Kidney (tissue), 14 donors: Measurements from ENCODE around the gene CPVL. TPM values are rescaled to one million over a fixed set of nuclear protein-coding genes. Genes with fewer than 3 reads are reported as not detected.
A peak's percentile ranks its signal among the peaks of the same experiment; 100 is the strongest.

ENCODE experiments used
- DNase-seq, 5 donors: peaks; one replicate each; pipeline ENCODE4 v3.0.0-alpha.2; 2013 to 2020
- FAIRE-seq: peaks from 2 replicates; lab custom pipeline; 2012; peaks lifted over from hg19 to GRCh38; lab: Jason Lieb, UNC
- H3K27ac ChIP-seq, 2 donors: one replicate each; pipeline ENCODE4 v1.7.0; 2013; ENCODE audit warnings: low read depth in 2 of 2, low read length in 2 of 2, inconsistent platforms in 1 of 2
- H3K27me3 ChIP-seq: one replicate; pipeline ENCODE4 v1.7.1; 2013; ENCODE audit warnings: low read length, inconsistent platforms; ENCODE audit not compliant: control insufficient read depth, insufficient read depth
- H3K36me3 ChIP-seq, 3 donors: one replicate each; pipeline versions ENCODE4 v1.7.0 to v1.7.1; 2013; ENCODE audit warnings: low read length in 3 of 3, control low read depth in 1 of 3, inconsistent platforms in 1 of 3; ENCODE audit not compliant: insufficient read depth in 3 of 3, control insufficient read depth in 2 of 3
- H3K4me1 ChIP-seq, 3 donors: one replicate each; pipeline versions ENCODE4 v1.7.0 to v1.7.1; 2013; ENCODE audit warnings: low read length in 3 of 3, inconsistent platforms in 1 of 3, low read depth in 1 of 3; ENCODE audit not compliant: control insufficient read depth in 2 of 3, insufficient read depth in 2 of 3
- H3K4me3 ChIP-seq, 3 donors: one replicate each; pipeline versions ENCODE4 v1.7.0 to v1.8.1; 2013; ENCODE audit warnings: low read length in 3 of 3, control low read depth in 1 of 3, inconsistent platforms in 1 of 3
- H3K9ac ChIP-seq, 3 donors: one replicate each; pipeline versions ENCODE4 v1.7.0 to v1.7.1; 2013; ENCODE audit warnings: low read length in 3 of 3, control low read depth in 1 of 3, inconsistent platforms in 1 of 3
- H3K9me3 ChIP-seq, 3 donors: one replicate each; pipeline versions ENCODE4 v1.7.0 to v1.7.1; 2013; ENCODE audit warnings: low read length in 3 of 3, control low read depth in 1 of 3, inconsistent platforms in 1 of 3; ENCODE audit not compliant: control insufficient read depth in 2 of 3, insufficient read depth in 1 of 3
- intact Hi-C: fragments of 100-400 bp; cut with DNase I; formaldehyde crosslinking; loops from one replicate; pipeline ENCODE4 v1.11.1; 2022
- polyA plus RNA-seq: library from polyadenylated mRNA; stranded (reverse); fragments of 350-450 nt; fragmentation: Illumina TruSeq; extraction: RNeasy Lipid Tissue Mini Kit (QIAGEN cat#74804); gene quantifications from one replicate; pipeline ENCODE4 v1.2.3, GENCODE V29; 2014; ENCODE audit warnings: low read depth, low replicate concordance; ENCODE audit not compliant: insufficient read depth
- total RNA-seq: library from RNA; stranded (reverse); fragmentation: NEBNext Ultra II Directional; extraction: Animal tissue kit (Norgen Biotek cat#: 25700); gene quantifications from one replicate; pipeline ENCODE4 v1.2.1, GENCODE V29; 2021
- TF ChIP-seq, protein P1 (sequence below): IDR thresholded peaks from 3 replicates; pipeline ENCODE4 v1.5.1; 2012; ENCODE audit warnings: mild to moderate bottlenecking, moderate library complexity, borderline replicate concordance; ENCODE audit not compliant: insufficient read depth; ENCODE audit errors: extremely low read depth
- donor health status: control.
- donor health status: control.
- donor health status: control.
- donor health status: control.
- donor health status: control.
- donor health status: DM: yes; HTN: yes; CAD: no.
- donor health status: Normal renal cell carcinoma (clear cell type).

Gene CPVL
- total and polyA plus RNA-seq, 2 donors from 2014 or later, result 104 to 133 TPM

DNA sequence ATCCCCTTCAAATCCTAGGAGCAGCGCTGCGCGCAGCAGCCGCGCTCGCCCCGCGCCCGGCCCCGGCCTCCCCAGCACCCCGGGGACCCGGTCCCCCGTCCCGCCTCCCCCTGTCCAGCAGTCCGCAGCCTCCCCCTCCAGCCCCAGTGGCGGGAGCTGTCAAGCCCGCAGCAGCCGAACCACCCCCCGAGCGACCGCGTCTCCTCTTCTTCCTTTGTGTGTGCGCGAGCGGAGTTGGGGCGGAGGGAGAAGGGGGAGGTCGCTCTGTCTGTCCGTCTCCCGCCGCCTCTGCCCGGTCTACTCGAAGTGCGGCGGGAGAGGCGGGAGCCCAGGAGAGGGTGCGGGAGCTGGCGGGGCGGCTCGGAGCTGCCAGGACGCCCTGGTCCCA is 47.9 kb upstream of the CPVL start:
- peak in 4 of 5 donors; percentile 56 to 86 (median 73) for DNase-seq
- no peaks in the 10 kb centered on the region for H3K4me1 ChIP-seq
- peak overlapping the region in 2 of 3 donors; percentile 59 to 67 for H3K9ac ChIP-seq
- TF ChIP-seq, protein P1, sequence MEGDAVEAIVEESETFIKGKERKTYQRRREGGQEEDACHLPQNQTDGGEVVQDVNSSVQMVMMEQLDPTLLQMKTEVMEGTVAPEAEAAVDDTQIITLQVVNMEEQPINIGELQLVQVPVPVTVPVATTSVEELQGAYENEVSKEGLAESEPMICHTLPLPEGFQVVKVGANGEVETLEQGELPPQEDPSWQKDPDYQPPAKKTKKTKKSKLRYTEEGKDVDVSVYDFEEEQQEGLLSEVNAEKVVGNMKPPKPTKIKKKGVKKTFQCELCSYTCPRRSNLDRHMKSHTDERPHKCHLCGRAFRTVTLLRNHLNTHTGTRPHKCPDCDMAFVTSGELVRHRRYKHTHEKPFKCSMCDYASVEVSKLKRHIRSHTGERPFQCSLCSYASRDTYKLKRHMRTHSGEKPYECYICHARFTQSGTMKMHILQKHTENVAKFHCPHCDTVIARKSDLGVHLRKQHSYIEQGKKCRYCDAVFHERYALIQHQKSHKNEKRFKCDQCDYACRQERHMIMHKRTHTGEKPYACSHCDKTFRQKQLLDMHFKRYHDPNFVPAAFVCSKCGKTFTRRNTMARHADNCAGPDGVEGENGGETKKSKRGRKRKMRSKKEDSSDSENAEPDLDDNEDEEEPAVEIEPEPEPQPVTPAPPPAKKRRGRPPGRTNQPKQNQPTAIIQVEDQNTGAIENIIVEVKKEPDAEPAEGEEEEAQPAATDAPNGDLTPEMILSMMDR, result no peak
- H3K27me3 ChIP-seq, result peaks cover 2% of the 10 kb centered on the region
- H3K9me3 ChIP-seq, result no peaks in the 10 kb centered on the region
- H3K36me3 ChIP-seq, result no peaks in the 10 kb centered on the region
- intact Hi-C loops, result no loop called here
- FAIRE-seq, result no peak
- H3K27ac ChIP-seq, result peak overlapping the region; percentile 62 to 68
- peak overlapping the region; percentile 23 to 78 (median 69) for H3K4me3 ChIP-seq

DNA sequence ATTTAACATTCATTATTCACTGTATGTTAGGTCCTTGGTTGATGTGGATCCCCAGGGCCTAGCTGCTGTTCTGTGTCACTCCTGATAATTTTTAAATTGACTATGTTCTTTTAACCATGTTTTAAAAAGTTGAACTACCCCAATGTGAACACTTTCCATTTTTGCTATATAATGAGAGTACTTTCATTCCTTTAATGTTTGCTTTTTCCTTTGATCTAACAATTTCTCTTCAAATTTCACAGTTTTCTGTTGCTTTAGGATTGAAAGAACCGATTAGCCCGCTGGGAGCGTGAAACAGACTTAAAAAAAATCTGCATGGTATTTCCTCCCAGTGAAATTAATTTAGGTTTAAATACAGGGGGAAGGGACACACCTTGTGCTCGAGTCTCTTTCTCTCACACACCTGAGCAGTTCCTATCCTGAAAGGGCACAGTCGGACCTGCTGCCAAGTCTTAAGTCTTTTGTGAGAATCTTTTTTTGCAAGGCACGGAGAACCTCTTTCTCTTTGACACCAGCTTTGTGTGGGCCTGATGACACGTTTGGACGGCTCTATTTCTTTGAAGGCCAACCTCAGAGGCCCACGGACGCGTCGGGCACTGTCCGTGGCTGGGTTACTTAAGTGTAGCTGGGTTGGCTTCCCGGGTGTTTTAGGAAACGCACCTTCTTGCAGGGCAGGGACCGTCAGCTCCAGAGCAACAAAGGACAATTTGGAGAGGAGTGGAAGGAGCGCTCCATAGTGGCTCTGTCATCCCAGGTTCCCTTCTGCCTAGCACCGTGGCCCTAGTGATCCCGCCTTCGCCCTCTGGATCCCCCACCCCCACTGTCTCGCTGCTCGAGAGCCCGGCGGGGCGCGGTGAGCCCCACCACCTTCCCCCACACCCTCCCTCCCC is 47.2 kb upstream of the CPVL start:
- peak overlapping the region in 1 of 3 donors; percentile 24 for H3K9ac ChIP-seq
- no peak overlapping the region for H3K27ac ChIP-seq
- no peaks in the 10 kb centered on the region for H3K9me3 ChIP-seq
- intact Hi-C loops, result no loop called here
- peak overlapping the region in 2 of 3 donors; percentile 55 to 69 for H3K4me3 ChIP-seq
- peaks cover 2% of the 10 kb centered on the region for H3K27me3 ChIP-seq
- TF ChIP-seq, protein P1, result no peak
- FAIRE-seq (no peak), DNase-seq (peak in 3 of 5 donors; percentile 34 to 48 (median 35))
- no peaks in the 10 kb centered on the region for H3K4me1 ChIP-seq
- H3K36me3 ChIP-seq, result no peaks in the 10 kb centered on the region

DNA sequence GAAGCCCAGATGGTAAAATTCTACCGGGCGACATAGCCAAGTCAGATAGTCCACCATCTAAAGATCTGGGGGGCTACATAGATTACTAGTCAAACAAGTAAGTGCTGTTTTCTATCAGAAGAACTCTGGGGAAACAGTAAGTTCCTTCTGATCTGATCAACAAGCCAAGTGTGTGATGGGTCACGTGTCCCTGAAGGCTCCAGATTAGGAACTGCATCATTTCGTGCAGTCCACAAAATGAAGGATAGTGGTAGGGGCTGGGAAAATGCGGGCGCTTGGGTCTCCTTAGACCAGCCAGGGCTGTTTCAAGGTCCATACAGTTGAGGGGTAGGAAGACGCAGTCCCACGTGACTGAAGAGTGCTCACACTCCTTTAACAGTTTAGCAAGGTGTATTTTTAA is 46.5 kb upstream of the CPVL start:
- Histone ChIP-seq H3K36me3 (no peaks in the 10 kb centered on the region), H3K4me1 (no peaks in the 10 kb centered on the region), H3K27ac (no peak overlapping the region), H3K27me3 (peaks cover 2% of the 10 kb centered on the region), H3K9me3 (no peaks in the 10 kb centered on the region), H3K4me3 (no peak overlapping the region), H3K9ac (no peak overlapping the region)
- DNase-seq, result no peak
- TF ChIP-seq, protein P1, result no peak
- no peak for FAIRE-seq
- intact Hi-C loops, result no loop called here
